Measurements from ENCODE around the gene SLCO2A1.
A peak's percentile ranks its signal among the peaks of the same experiment; 100 is the strongest.

The SLCO2A1 gene

GRCh38 chr3:133948996-133949395 is 80.7 kb downstream of the SLCO2A1 start:
- DNase-seq: no peak

- peak; percentile 49 for DNase-seq
Measured at GRCh38 chr3:133948131-133948810, 81.5 kb downstream of the SLCO2A1 start.

DNA sequence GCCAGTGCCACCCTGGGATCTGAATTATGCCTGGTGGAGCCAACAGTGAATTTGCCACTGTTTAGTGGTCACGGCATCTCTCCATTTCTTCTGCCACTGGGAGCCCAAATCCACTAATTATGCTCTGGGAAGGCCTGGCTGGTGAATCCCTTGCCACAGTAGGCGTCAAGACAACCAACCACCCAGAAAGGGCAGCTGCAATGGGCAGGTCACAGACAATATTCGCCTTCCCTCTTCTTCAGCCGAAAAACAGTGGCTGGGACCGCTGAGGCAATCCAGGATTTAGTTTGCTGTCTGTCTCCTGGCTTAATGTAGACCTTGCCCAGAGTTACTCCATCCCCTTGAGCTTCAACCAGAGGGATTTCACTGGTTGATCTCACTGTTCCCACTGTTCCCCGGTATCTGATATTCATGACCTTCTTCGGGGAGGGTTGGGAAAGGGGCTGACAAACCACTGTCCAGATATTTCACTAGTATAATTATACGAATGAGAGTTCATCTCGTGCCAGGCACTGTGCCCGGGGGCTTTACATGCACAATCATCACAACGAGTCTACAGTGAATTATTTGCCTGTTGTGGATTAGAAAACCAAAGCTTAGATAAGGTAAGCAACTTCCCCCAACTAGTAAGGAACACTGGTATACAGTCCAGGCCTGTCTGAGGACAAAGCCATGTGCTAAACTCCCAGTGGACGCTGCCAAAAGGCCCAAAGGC is 84.2 kb downstream of the SLCO2A1 start:
- DNase-seq: no peak

DNA sequence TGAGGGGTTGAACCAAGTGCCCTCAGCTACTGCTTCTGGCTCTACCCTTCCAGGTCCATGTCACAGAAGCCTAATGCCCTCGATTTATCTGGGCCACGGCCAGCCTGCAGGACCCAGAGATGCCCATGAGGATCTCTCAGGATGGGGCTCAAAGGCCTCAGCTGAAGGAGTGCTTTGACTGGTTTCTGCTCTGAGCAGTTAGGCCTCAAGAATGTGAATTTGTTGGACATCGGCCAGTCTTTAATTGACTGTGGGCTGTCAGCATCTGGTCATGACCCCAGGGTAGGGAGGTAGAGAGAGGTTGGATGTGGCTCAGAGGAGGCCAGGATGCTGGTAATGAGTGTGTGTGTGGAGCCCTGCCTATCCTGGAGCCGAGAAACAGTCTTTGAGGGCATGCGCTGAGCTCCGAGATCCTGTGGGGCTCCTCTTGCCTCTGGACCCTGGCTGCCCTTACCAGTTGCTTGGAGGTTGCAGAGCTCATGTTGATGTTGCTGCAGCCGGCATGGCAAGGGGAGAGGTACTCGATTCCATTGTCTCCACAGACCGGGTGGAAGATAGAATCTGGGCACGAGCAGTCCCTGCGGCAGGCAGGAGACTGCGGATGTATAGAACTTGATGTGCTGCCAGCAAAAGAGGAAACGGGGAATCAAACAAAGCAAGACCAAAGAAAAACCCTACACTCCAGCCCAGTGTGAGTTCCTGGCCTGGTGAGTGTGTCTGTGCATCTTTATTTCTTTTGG is 84.9 kb downstream of the SLCO2A1 start:
- DNase-seq: peak; percentile 89

DNA sequence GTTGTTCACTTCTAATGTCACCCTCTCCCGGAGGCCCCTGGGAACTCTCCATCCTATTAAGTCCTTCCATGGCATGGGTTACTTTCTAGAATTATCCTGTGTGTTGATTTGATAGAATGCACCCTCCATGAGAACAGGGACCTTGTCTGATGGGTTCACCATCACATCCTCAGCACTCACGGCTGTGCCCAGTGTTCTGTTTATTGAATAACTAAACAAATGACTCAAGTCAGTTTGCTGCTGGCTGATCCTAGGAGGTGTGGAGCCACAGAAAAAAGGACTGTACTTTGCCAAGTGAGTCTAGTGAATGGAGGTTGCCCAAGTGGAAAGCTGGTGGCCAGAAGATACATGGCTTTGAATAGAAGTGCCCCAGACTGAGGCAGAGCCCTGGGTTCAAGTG is 85.5 kb downstream of the SLCO2A1 start:
- DNase-seq: no peak

DNA sequence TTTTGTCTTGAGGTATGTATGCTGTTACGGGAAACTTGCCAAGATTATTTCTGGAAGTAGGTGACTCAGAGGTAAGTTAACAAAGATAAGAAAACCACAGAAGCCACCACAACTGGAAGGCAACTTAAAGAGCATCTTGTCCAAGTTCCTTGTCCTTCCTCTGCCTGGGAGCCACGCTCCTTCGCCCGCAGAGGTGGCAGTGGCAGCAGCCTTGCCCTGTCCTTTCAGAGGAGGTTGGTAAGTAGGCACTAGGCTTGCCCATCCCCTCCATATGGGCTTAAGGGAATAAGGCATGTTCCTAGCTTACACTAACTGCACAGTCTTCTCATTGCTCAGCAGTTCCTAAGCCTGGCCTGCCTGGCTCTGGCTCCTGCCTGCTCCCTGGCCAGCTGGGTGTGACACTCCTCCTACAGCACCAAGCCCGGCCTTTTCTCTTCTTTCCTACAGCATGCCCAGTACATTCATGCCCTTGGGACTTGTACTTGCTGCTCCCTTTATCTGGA is 86.0 kb downstream of the SLCO2A1 start:
- peak; percentile 91 for DNase-seq

DNA sequence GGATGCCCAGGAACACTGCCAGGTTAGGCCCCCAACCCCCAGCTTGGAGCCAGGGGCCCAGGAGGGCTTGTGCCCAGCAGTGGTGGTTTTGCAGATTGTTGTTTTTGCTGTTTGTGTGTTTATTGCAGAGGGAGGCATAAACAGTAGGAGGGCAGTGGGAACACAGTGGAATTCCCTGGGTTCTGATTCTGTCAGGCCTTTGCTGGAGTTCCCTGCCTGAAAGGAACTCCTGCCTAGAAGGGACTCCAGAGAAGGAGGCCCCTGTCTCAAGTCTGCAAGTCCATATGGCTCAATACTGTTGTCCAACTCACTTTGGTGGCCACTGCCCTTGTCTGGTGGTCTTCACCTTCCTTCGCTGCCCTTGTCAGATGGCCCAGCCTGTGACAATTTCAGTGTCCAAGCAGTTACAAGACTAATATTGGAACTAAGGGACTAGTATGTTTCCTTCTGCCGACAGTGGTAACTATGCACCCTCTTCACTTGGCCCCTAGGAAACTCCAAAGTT is 86.6 kb downstream of the SLCO2A1 start:
- no peak for DNase-seq

GRCh38 chr3:133941415-133941821 is 88.3 kb downstream of the SLCO2A1 start:
- DNase-seq: no peak

- no peak for DNase-seq
Measured at GRCh38 chr3:133940536-133940935, 89.2 kb downstream of the SLCO2A1 start.

GRCh38 chr3:133939463-133939835 is 90.3 kb downstream of the SLCO2A1 start:
- no peak for DNase-seq

DNA sequence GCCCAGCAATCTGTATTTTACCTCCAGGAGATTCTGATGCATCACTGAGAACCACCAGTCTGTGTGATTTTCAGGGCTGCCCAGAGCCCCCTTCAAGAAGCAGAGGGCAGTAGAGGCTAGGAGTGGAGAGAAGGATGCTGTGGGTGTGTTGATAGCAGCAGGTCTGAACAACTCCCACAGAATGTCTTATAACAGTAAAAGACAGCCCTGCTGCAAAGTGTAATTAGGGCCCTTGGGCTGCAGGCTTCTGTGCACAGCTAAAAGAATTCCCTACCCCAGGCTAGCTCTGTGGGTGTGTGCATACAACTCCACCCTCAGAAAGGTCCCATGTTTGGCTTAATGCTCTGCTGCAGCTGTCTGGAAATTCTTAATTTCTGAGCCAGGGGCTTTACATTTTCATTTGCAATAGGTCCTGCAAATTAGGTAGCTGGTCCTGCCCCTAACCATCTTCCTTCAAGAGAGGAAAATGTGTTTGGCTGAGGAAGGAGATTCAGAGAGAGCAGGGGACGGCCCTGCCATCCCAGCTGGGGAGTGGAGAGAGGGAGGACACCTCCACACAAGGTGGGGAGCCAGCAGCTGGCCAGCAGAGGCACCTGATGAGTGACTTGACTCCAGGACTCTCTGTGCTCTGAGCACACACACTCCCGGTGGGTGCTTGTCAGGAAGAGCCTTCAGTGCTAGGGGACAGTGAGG is 90.8 kb downstream of the SLCO2A1 start:
- peak; percentile 18 for DNase-seq

GRCh38 chr3:133937756-133938601 is 91.7 kb downstream of the SLCO2A1 start:
- DNase-seq: peak; percentile 91

- no peak for DNase-seq
Measured at GRCh38 chr3:133937061-133937686, 92.6 kb downstream of the SLCO2A1 start.

DNA sequence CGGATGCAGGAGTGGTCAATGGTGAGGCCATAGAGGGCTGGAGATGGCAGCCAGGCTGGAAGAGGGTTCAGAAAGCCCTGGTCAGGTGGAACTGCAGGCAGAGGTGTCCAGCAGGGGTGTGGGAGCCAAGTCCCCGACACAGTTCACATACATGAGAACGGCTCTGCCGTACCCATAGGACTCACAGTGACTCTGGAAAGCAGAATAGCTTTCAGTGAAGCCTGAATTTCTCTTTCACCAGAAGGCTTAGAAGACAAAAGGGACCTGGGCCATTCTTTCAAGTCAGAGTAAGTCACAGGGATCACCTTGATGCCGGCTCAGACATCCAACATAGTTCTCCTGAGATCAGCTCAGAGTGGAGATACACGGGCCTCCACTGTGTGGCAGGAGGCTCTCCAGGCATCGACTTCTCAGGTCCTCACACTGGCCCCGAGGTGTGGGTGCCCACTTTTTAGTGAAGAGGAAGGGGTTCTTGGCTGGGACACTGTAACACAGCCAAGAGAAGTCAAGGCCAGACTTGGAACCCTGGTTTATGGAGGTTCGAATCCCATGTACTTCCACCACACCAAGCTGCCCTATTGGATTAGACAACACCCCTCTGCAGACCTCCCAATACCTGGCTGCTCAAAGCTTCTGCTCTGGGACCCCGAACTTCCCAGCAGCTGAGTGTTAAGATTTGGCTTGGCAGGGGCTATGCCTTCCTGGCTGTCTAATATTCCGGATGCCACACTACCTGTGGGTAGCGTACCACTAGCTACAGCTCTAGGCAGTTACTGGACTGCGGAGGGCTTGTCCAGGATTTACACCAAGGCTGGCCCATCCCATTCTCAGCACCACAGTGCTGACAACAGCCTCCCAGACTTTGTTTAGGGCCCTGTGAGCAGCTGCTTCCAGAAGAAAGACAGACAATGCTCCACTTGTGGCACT is 93.6 kb downstream of the SLCO2A1 start:
- DNase-seq: no peak

DNA sequence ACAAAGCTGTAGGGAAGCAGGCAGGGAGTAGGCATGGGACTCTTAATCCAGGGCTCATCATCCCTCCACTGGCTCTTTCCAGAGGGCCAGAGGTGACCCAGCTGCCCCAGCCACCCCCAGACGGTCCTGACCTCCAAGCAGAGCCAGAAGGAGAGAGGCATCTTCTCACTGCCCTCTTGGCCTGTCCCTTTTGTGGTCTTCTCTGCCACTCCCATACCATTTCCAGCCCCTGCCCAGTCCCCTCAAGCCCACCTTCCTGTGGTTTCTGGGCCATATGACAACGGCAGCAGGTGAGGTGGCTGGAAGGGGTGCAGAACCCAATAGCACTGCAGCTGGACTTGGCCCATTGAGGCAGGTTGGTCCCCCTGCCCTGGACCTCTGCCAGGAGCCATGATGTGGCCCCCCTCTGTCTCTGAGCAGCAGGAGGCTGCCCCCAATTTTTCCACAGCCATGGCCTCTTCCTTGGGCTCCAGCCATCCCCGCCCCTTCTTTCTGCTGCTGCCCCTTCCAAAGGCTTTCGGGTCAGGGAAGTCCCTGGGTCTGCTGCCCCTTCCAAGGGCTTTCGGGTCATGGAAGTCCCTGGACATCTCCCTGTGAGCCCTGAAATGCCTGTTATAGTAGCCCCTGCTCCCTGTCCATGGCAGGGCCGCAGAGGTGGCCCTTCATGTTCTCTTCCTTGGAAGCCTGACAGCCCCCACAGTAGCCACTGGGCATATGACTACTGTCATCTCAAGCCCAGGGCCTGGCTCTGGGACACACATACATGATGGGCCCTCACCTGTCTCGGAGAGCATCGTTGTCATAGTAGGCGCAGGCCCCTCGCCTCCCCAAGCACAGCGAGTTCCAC is 94.5 kb downstream of the SLCO2A1 start:
- DNase-seq: no peak

DNA sequence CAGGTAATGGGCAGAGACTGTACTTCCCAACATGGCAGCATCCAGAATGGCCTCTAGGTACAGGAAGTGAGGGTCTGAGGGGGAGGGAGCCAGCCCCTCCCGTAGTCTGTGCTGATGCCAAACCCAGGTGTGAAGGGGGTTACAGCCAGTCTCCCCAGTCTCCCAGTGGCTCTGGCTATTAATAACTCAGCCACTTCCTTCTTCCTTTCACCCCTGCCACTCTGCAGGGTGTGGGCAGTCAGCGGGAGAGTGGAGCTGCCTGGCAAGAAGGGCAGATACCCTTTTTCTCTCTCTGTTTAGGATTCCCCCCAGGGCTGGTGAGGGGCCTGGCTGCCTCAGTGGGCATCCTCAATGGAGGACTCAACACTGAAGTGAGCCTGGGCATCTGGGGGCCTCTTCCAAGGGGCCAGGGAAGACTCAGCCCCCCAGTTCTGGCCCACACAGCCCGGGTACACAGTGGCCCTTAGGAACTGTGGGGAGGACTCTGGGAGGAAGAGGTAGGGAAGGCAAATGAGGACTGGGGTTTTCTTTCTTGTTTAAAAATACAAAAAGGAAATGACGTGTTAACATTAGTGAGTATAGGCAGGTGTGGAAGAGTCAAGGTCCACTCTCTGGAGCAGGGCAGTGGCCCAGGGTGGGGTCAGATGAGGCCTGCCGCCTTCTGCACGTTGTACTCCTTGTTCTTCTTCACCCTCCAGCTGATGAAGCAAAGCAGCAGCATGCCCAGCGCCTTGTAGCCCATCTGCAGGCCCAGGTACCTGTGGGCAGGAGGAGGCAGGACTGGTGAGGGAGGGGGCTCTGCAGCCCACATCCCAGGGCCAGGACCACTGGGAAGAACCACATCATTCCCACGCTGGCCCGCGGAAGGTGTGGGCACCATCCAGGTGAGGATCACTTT is 95.4 kb downstream of the SLCO2A1 start:
- no peak for DNase-seq

- no peak for DNase-seq
Measured at GRCh38 chr3:133933097-133934024, 96.4 kb downstream of the SLCO2A1 start.
